T-cell (primary cell): Measurements from ENCODE around the gene CD79B. TPM values are rescaled to one million over a fixed set of nuclear protein-coding genes. Genes with fewer than 3 reads are reported as not detected.
"Not testable (repeated sequence)": the region's sequence is repeated elsewhere in the genome, so short reads cannot be mapped to it uniquely, and the experiment has no call there.

Source experiments
- ATAC-seq, 4 experiments: fragments of 200-7000 bp in 3 of 4; fragments of 150-1000 bp in 1 of 4; cut with Tn5 transposase; replicated peaks in 1 of 4; 1 replicate in 3 of 4; 2 replicates in 1 of 4; pipeline ENCODE4 v1.10.0; 2021; ENCODE audit warnings: moderate library complexity in 3 of 4, mild to moderate bottlenecking in 2 of 4, moderate number of reproducible peaks in 1 of 4
- CTCF ChIA-PET, 2 donors: fragments of 300-600 bp; sonication (Branson Sonifier 250); formaldehyde crosslinking; loops; one replicate each; lab custom pipeline; 2022; ENCODE audit warnings: antibody characterized with exemption in 2 of 2; lab: Charles Lee
- POLR2A ChIA-PET, 2 donors: fragments of 300-600 bp; sonication (Branson Sonifier 250); formaldehyde crosslinking; loops; one replicate each; lab custom pipeline; 2022; ENCODE audit warnings: antibody characterized with exemption in 2 of 2; lab: Charles Lee
- DNase-seq, 35 experiments: peaks; one replicate each; pipeline versions ENCODE4 v3.0.0 to v3.0.0-alpha.2; 2013 to 2023
- H3K27ac ChIP-seq: one replicate; pipeline ENCODE4 v1.5.1; 2013; ENCODE audit warnings: low read length
- H3K27me3 ChIP-seq, 2 experiments: replicated peaks in 1 of 2; 1 replicate in 1 of 2; 2 replicates in 1 of 2; pipeline versions ENCODE4 v1.6.1 to v1.7.0; 2013; ENCODE audit warnings: low read length in 1 of 2, mixed read lengths in 1 of 2; ENCODE audit not compliant: control insufficient read depth in 2 of 2, insufficient read depth in 2 of 2; ENCODE audit errors: extremely low read depth in 1 of 2
- H3K36me3 ChIP-seq, 2 donors: 1 replicate in 1 of 2; 2 replicates in 1 of 2; pipeline versions ENCODE4 v1.6.1 to v1.7.0; 2013; ENCODE audit warnings: low read length in 1 of 2; ENCODE audit not compliant: control insufficient read depth in 2 of 2, insufficient read depth in 1 of 2; ENCODE audit errors: extremely low read depth in 1 of 2
- H3K4me1 ChIP-seq, 2 experiments: 1 replicate in 1 of 2; 2 replicates in 1 of 2; pipeline versions ENCODE4 v1.6.1 to v1.7.0; 2013; ENCODE audit warnings: low read length in 2 of 2, mixed read lengths in 1 of 2; ENCODE audit not compliant: insufficient read depth in 2 of 2, control insufficient read depth in 1 of 2; ENCODE audit errors: extremely low read depth in 1 of 2
- H3K4me3 ChIP-seq, 2 donors: 1 replicate in 1 of 2; 2 replicates in 1 of 2; pipeline versions ENCODE4 v1.5.1 to v1.7.0; 2013; ENCODE audit warnings: mild to moderate bottlenecking in 2 of 2, low read length in 1 of 2, moderate library complexity in 1 of 2; ENCODE audit not compliant: control insufficient read depth in 1 of 2; ENCODE audit errors: extremely low read depth in 1 of 2
- H3K9me3 ChIP-seq: 2 replicates; pipeline ENCODE4 v1.7.0; 2013
- H3K27ac Mint-ChIP-seq, 2 donors: one replicate each; pipeline ENCODE4 v1.8.0; 2020 to 2021; ENCODE audit warnings: mild to moderate bottlenecking in 2 of 2, mixed read lengths in 2 of 2
- H3K27me3 Mint-ChIP-seq, 2 donors: one replicate each; pipeline ENCODE4 v1.8.0; 2021 to 2022; ENCODE audit warnings: mixed read lengths in 2 of 2
- H3K36me3 Mint-ChIP-seq: one replicate; pipeline ENCODE4 v1.8.0; 2021; ENCODE audit warnings: mixed read lengths
- H3K4me1 Mint-ChIP-seq, 3 donors: one replicate each; pipeline ENCODE4 v1.8.0; 2020 to 2022; ENCODE audit warnings: mixed read lengths in 3 of 3, mild to moderate bottlenecking in 1 of 3
- H3K4me3 Mint-ChIP-seq, 3 donors: one replicate each; pipeline ENCODE4 v1.8.0; 2020 to 2022; ENCODE audit warnings: mild to moderate bottlenecking in 3 of 3, mixed read lengths in 3 of 3, moderate library complexity in 3 of 3
- H3K9me3 Mint-ChIP-seq, 3 donors: one replicate each; pipeline ENCODE4 v1.8.0; 2020 to 2022; ENCODE audit warnings: mixed read lengths in 3 of 3
- WGBS: methylation state at CpG from one replicate; pipeline ENCODE4 v1.1.5; 2013; ENCODE audit warnings: missing lambda C conversion rate; ENCODE audit not compliant: insufficient coverage; 5-methylcytosine and 5-hydroxymethylcytosine counted together
- total RNA-seq, 35 experiments: library from RNA in 6 of 35; stranded (reverse) in 6 of 35; fragments of 120-200 nt in 1 of 35; gene quantifications; one replicate each; pipeline versions ENCODE4 v1.2.1 to v1.2.4 and lab custom pipeline; 2013 to 2026

Gene CD79B
- total RNA-seq, 5 donors from 2014 or later (not counting 1 experiment from before 2014, with no cell fraction given) = 13.4 to 53.1 (median 27.7) TPM

GRCh38 chr17:63926164-63926563 is 6.0 kb downstream of the CD79B start:
- Mint-ChIP-seq H3K36me3 (peaks cover 6% of the 10 kb centered on the region), H3K4me1 (peaks cover 8 to 12% (median 9%) of the 10 kb centered on the region in 3 donors), H3K27ac (no peak overlapping the region), H3K4me3 (no peak overlapping the region), H3K27me3 (no peaks in the 10 kb centered on the region), H3K9me3 (no peaks in the 10 kb centered on the region)
- Histone ChIP-seq H3K9me3 (no peaks in the 10 kb centered on the region), H3K27ac (no peak overlapping the region), H3K36me3 (peaks cover 4 to 14% of the 10 kb centered on the region in 2 donors), H3K4me3 (no peak overlapping the region), H3K27me3 (no peaks in the 10 kb centered on the region), H3K4me1 (peaks cover 3 to 10% of the 10 kb centered on the region in 2 experiments)
- DNase-seq = no peak
- ATAC-seq = no peak
- POLR2A ChIA-PET = no interaction called here
- WGBS = no CpG with 5 or more reads among the region's 2 CpGs
- CTCF ChIA-PET = no interaction called here

- no peak overlapping the region for H3K27ac ChIP-seq
- Mint-ChIP-seq H3K36me3 (peaks cover 6% of the 10 kb centered on the region), H3K9me3 (no peaks in the 10 kb centered on the region), H3K4me1 (peaks cover 3 to 9% (median 3%) of the 10 kb centered on the region in 3 donors), H3K27ac (peak overlapping the region; percentile 16 to 49), H3K4me3 (no peak overlapping the region), H3K27me3 (no peaks in the 10 kb centered on the region)
- ChIA-PET POLR2A (no interaction called here), CTCF (interaction anchor here in 1 of 2 donors (0.7 kb wide), 1 partner anchor 93 kb away, joined by 3 read pairs; no protein-coding TSS in a partner anchor)
- peaks cover 4 to 14% of the 10 kb centered on the region in 2 donors for H3K36me3 ChIP-seq
- 100% methylated on average over 1 of the region's 5 CpGs for WGBS
- no peak overlapping the region for H3K4me3 ChIP-seq
- DNase-seq (no peak), ATAC-seq (no peak)
- no peaks in the 10 kb centered on the region for H3K9me3 ChIP-seq
- H3K27me3 ChIP-seq = no peaks in the 10 kb centered on the region
- peaks cover 0 to 4% of the 10 kb centered on the region in 2 experiments for H3K4me1 ChIP-seq
Observed at GRCh38 chr17:63925615-63926014, 6.5 kb downstream of the CD79B start.

- CTCF ChIA-PET = interaction anchor here (0.5 to 1.8 kb wide), 6 partner anchors 24 to 267 kb away, joined by 3 to 5 read pairs (median 4); no protein-coding TSS in a partner anchor
- ATAC-seq, H3K36me3 Mint-ChIP-seq, H3K9me3 ChIP-seq, H3K36me3 ChIP-seq, H3K9me3 Mint-ChIP-seq, H3K4me3 Mint-ChIP-seq, POLR2A ChIA-PET, H3K4me3 ChIP-seq, DNase-seq, H3K27ac ChIP-seq, H3K27me3 ChIP-seq, H3K27me3 Mint-ChIP-seq, H3K4me1 ChIP-seq: not testable (repeated sequence)
- WGBS = 82% methylated on average over 6 of the region's 9 CpGs
- H3K27ac Mint-ChIP-seq = peak overlapping the region in 1 of 2 donors; percentile 25
- peaks cover 8 to 13% (median 9%) of the 10 kb centered on the region in 3 donors for H3K4me1 Mint-ChIP-seq
Observed at GRCh38 chr17:63922402-63922801, 9.7 kb downstream of the CD79B start.

- H3K9me3 Mint-ChIP-seq, DNase-seq, H3K36me3 ChIP-seq, H3K4me1 ChIP-seq, POLR2A ChIA-PET, H3K36me3 Mint-ChIP-seq, H3K9me3 ChIP-seq, H3K27ac ChIP-seq, H3K4me3 ChIP-seq, H3K4me3 Mint-ChIP-seq, ATAC-seq, H3K27me3 ChIP-seq, H3K27me3 Mint-ChIP-seq, H3K27ac Mint-ChIP-seq: not testable (repeated sequence)
- CTCF ChIA-PET = interaction anchor here in 1 of 2 donors (1.3 to 2.6 kb wide), 6 partner anchors 65 to 213 kb away, joined by 7 to 23 read pairs (median 14); no protein-coding TSS in a partner anchor
- 77% methylated on average over 3 of the region's 5 CpGs for WGBS
- H3K4me1 Mint-ChIP-seq = peaks cover 8 to 13% (median 9%) of the 10 kb centered on the region in 3 donors
Observed at GRCh38 chr17:63920779-63921178, 11.4 kb downstream of the CD79B start.

- POLR2A ChIA-PET, H3K4me3 ChIP-seq, H3K9me3 Mint-ChIP-seq, H3K27me3 ChIP-seq, H3K9me3 ChIP-seq, DNase-seq, H3K36me3 Mint-ChIP-seq, H3K27ac ChIP-seq, ATAC-seq, H3K36me3 ChIP-seq, H3K4me1 ChIP-seq, H3K4me3 Mint-ChIP-seq, H3K27me3 Mint-ChIP-seq: not testable (repeated sequence)
- H3K4me1 Mint-ChIP-seq = peaks cover 8 to 13% (median 9%) of the 10 kb centered on the region in 3 donors
- H3K27ac Mint-ChIP-seq = peak overlapping the region in 1 of 2 donors; percentile 59
- CTCF ChIA-PET = interaction anchor here (0.6 to 2.6 kb wide), 23 partner anchors 8 to 214 kb away, joined by 3 to 23 read pairs (median 7); partner anchors contain the start of genes CSHL1 (in 1 of the 2) and ICAM2 (in 1 of the 2)
- no CpG with 5 or more reads among the region's 6 CpGs for WGBS
Observed at GRCh38 chr17:63920050-63920449, 12.1 kb downstream of the CD79B start.

- WGBS = 51% methylated on average over 7 of the region's 8 CpGs
- DNase-seq = peak; percentile 37 to 89 (median 61)
- ChIA-PET POLR2A (interaction anchor here in 1 of 2 donors (0.6 kb wide), 1 partner anchor 68 kb away, joined by 6 read pairs; no protein-coding TSS in a partner anchor), CTCF (interaction anchor here (0.6 to 2.6 kb wide), 21 partner anchors 9 to 215 kb away, joined by 3 to 23 read pairs (median 6); partner anchors contain the start of genes CSHL1 (in 1 of the 2) and ICAM2 (in 1 of the 2))
- Mint-ChIP-seq H3K9me3 (no peaks in the 10 kb centered on the region), H3K27ac (peak overlapping the region; percentile 5 to 69), H3K4me1 (peaks cover 8 to 13% (median 9%) of the 10 kb centered on the region in 3 donors), H3K27me3 (peaks cover 3 to 4% of the 10 kb centered on the region in 2 donors), H3K36me3 (no peaks in the 10 kb centered on the region), H3K4me3 (no peak overlapping the region)
- no peak overlapping the region for H3K27ac ChIP-seq
- ATAC-seq = peak; percentile 91 to 99 (median 94)
- H3K9me3 ChIP-seq = no peaks in the 10 kb centered on the region
- no peak overlapping the region for H3K4me3 ChIP-seq
- H3K4me1 ChIP-seq = peaks cover 0 to 10% of the 10 kb centered on the region in 2 experiments
- peaks cover 0 to 7% of the 10 kb centered on the region in 2 experiments for H3K27me3 ChIP-seq
- H3K36me3 ChIP-seq = no peaks in the 10 kb centered on the region
Observed at GRCh38 chr17:63919311-63919723, 12.8 kb downstream of the CD79B start.
